PC-3 (cell line): ENCODE measurements around the gene PYGO2. TPM values are rescaled to one million over a fixed set of nuclear protein-coding genes. Genes with fewer than 3 reads are reported as not detected.
A peak's percentile ranks its signal among the peaks of the same experiment; 100 is the strongest.

Source experiments
- ATAC-seq: fragments of 200-7000 bp; cut with Tn5 transposase; 2 replicates; pipeline ENCODE4 v1.9.1; 2020; ENCODE audit warnings: mild to moderate bottlenecking, moderate library complexity
- BruUV-seq: library from RNA; stranded (reverse); fragments of 400-500 nt; replicated peaks from 2 replicates; lab custom pipeline; 2021; lab: Mats Ljungman, UMichigan
- CTCF ChIA-PET: fragments of 300-600 bp; sonication (Branson Sonifier 250); formaldehyde crosslinking; loops from one replicate; lab custom pipeline; 2022; ENCODE audit warnings: antibody characterized with exemption; lab: Charles Lee
- POLR2A ChIA-PET: fragments of 300-600 bp; sonication (Branson Sonifier 250); formaldehyde crosslinking; loops from one replicate; lab custom pipeline; 2022; ENCODE audit warnings: antibody characterized with exemption; ENCODE audit not compliant: unreplicated experiment; lab: Charles Lee
- DNase-seq: peaks from one replicate; pipeline ENCODE4 v3.0.0-alpha.2; 2015
- H2AFZ ChIP-seq: fragments of 300-600 bp; sonication (generic); 2 replicates; pipeline ENCODE4 v1.6.0; 2016; ENCODE audit warnings: antibody characterized with exemption, low read length
- H3F3A ChIP-seq: fragments of 300-600 bp; sonication (generic); one replicate; pipeline ENCODE4 v1.6.0; 2017; ENCODE audit warnings: antibody characterized with exemption, low read length, control low read depth, mild to moderate bottlenecking; ENCODE audit not compliant: unreplicated experiment
- H3K27ac ChIP-seq: fragments of 300-600 bp; sonication (generic); 2 replicates; pipeline ENCODE4 v1.5.1; 2016; ENCODE audit warnings: mild to moderate bottlenecking, low read length
- H3K27me3 ChIP-seq: fragments of 300-600 bp; sonication (generic); 2 replicates; pipeline ENCODE4 v1.6.1; 2016; ENCODE audit warnings: low read length, mixed read lengths
- H3K36me3 ChIP-seq: fragments of 300-600 bp; sonication (generic); 2 replicates; pipeline ENCODE4 v1.6.1; 2016; ENCODE audit warnings: low read depth, mixed run types, low read length, mixed read lengths
- H3K4me1 ChIP-seq: fragments of 300-600 bp; sonication (generic); 2 replicates; pipeline ENCODE4 v1.5.1; 2016; ENCODE audit warnings: low read length; ENCODE audit not compliant: insufficient read depth
- H3K4me2 ChIP-seq: fragments of 300-600 bp; sonication (generic); 2 replicates; pipeline ENCODE4 v1.6.0; 2016; ENCODE audit warnings: low read length
- H3K4me3 ChIP-seq: fragments of 300-600 bp; sonication (generic); 2 replicates; pipeline ENCODE4 v1.5.1; 2016; ENCODE audit warnings: mild to moderate bottlenecking, low read length, mixed read lengths
- H3K79me2 ChIP-seq: fragments of 300-600 bp; sonication (generic); 2 replicates; pipeline ENCODE4 v1.6.1; 2017; ENCODE audit warnings: low read length, mixed read lengths
- H3K9ac ChIP-seq: fragments of 300-600 bp; sonication (generic); 2 replicates; pipeline ENCODE4 v1.6.0; 2016; ENCODE audit warnings: mild to moderate bottlenecking, low read length
- H3K9me2 ChIP-seq: fragments of 300-600 bp; sonication (generic); replicated peaks from 2 replicates; pipeline ENCODE4 v1.6.1; 2016; ENCODE audit warnings: mixed run types, low read length, mixed read lengths
- H3K9me3 ChIP-seq: fragments of 300-600 bp; sonication (generic); 2 replicates; pipeline ENCODE4 v1.6.1; 2016; ENCODE audit warnings: low read length, mixed read lengths
- H4K20me1 ChIP-seq: fragments of 300-600 bp; sonication (generic); 2 replicates; pipeline ENCODE4 v1.6.1; 2016; ENCODE audit warnings: low read length, mixed read lengths
- EZH2 ChIP-seq: fragments of 300-600 bp; sonication (generic); IDR thresholded peaks from one replicate; pipeline ENCODE4 v1.6.1; 2017; ENCODE audit warnings: antibody characterized with exemption, mild to moderate bottlenecking, low read length; ENCODE audit not compliant: unreplicated experiment
- EZH2phosphoT487 ChIP-seq: fragments of 300-600 bp; sonication (generic); IDR thresholded peaks from 2 replicates; pipeline ENCODE4 v1.6.1; 2018; ENCODE audit warnings: mild to moderate bottlenecking, antibody characterized with exemption, low read length, borderline replicate concordance
- intact Hi-C: fragments of 100-400 bp; cut with micrococcal nuclease; formaldehyde crosslinking; loops from 2 replicates; pipeline ENCODE4 v1.9.0; 2023
- total RNA-seq: library from RNA; depleted of rRNA; stranded (reverse); fragments of >200 nt; gene quantifications from 2 replicates; pipeline ENCODE4 v1.2.3, GENCODE V29; 2014
- TF ChIP-seq, protein P1 (sequence below): fragments of 300-600 bp; sonication (generic); conservative IDR thresholded peaks from 2 replicates; pipeline ENCODE4 v1.5.1; 2017; ENCODE audit warnings: antibody characterized with exemption, low read depth, mild to moderate bottlenecking, low read length

Gene PYGO2
- total RNA-seq, 1 experiment from 2014 or later, result 41.7 TPM

GRCh38 chr1:154989195-154989860, 27.7 kb upstream of the PYGO2 start:
- H3K27me3 ChIP-seq, result no peaks in the 10 kb centered on the region
- TF ChIP-seq, protein P1, sequence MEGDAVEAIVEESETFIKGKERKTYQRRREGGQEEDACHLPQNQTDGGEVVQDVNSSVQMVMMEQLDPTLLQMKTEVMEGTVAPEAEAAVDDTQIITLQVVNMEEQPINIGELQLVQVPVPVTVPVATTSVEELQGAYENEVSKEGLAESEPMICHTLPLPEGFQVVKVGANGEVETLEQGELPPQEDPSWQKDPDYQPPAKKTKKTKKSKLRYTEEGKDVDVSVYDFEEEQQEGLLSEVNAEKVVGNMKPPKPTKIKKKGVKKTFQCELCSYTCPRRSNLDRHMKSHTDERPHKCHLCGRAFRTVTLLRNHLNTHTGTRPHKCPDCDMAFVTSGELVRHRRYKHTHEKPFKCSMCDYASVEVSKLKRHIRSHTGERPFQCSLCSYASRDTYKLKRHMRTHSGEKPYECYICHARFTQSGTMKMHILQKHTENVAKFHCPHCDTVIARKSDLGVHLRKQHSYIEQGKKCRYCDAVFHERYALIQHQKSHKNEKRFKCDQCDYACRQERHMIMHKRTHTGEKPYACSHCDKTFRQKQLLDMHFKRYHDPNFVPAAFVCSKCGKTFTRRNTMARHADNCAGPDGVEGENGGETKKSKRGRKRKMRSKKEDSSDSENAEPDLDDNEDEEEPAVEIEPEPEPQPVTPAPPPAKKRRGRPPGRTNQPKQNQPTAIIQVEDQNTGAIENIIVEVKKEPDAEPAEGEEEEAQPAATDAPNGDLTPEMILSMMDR, result no peak
- TF ChIP-seq EZH2 (no peak), EZH2phosphoT487 (no peak)
- no peaks in the 10 kb centered on the region for H3K4me1 ChIP-seq
- ATAC-seq, result no peak
- DNase-seq, result no peak
- ChIA-PET POLR2A (no interaction called here), CTCF (interaction anchor here (0.6 kb wide), 1 partner anchor 40 kb away, joined by 4 read pairs; no protein-coding TSS in a partner anchor)
- peaks cover 16% of the 10 kb centered on the region; the same call in 1 of the 2 replicates for H4K20me1 ChIP-seq
- peaks cover 47% of the 10 kb centered on the region for H3K79me2 ChIP-seq
- H3K4me2 ChIP-seq, result no peak overlapping the region
- no peaks in the 10 kb centered on the region for H3K9me2 ChIP-seq
- H3K9me3 ChIP-seq, result no peaks in the 10 kb centered on the region
- H3K36me3 ChIP-seq, result peaks cover 38% of the 10 kb centered on the region
- H3K4me3 ChIP-seq, result no peak overlapping the region
- H2AFZ ChIP-seq, result no peak overlapping the region
- H3K9ac ChIP-seq, result no peak overlapping the region
- intact Hi-C loops, result loop anchor here (10.0 kb wide), 1 partner anchor 575 kb away; the partner anchor contains the start of gene ASH1L
- no peak overlapping the region for H3K27ac ChIP-seq
- no TSS peak for BruUV-seq
- no peaks in the 10 kb centered on the region for H3F3A ChIP-seq

DNA sequence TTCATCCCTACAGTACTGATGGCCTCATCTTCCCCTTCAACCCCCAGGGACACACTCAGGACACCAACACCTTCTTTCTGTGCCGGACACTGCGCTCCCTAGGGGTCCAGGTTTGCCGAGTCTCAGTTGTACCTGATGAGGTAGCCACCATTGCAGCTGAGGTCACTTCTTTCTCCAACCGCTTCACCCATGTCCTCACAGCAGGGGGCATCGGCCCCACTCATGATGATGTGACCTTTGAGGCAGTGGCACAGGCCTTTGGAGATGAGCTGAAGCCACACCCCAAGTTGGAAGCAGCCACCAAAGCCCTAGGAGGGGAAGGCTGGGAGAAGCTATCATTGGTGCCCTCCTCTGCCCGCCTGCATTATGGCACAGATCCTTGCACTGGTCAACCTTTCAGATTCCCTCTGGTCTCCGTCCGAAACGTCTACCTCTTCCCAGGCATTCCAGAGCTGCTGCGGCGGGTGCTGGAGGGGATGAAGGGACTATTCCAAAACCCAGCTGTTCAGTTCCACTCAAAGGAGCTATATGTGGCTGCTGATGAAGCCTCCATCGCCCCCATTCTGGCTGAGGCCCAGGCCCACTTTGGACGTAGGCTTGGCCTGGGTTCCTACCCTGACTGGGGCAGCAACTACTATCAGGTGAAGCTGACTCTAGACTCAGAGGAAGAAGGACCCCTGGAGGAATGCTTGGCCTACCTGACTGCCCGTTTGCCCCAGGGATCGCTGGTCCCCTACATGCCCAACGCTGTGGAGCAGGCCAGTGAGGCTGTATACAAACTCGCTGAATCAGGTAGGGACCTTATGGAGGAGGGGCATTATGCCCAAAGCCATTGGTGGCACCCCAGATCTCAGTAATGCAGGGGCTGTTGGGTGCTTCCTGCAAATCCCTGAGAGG, 26.7 kb upstream of the PYGO2 start:
- POLR2A ChIA-PET, result interaction anchor here (0.5 kb wide), 1 partner anchor 16 kb away, joined by 4 read pairs; no protein-coding TSS in a partner anchor
- intact Hi-C loops, result loop anchor here (10.0 kb wide), 1 partner anchor 576 kb away; the partner anchor contains the start of gene ASH1L
- no peak overlapping the region for H3K4me3 ChIP-seq

More for the DNA sequence above, 26.7 kb upstream of the PYGO2 start:
- Histone ChIP-seq H3K9me2 (no peaks in the 10 kb centered on the region), H3K79me2 (peaks cover 58% of the 10 kb centered on the region), H3K4me1 (no peaks in the 10 kb centered on the region), H3F3A (no peaks in the 10 kb centered on the region), H3K36me3 (peaks cover 38% of the 10 kb centered on the region), H3K9ac (no peak overlapping the region), H3K9me3 (no peaks in the 10 kb centered on the region), H4K20me1 (peaks cover 16% of the 10 kb centered on the region; the same call in 1 of the 2 replicates), H3K27me3 (no peaks in the 10 kb centered on the region), H3K27ac (no peak overlapping the region), H3K4me2 (no peak overlapping the region), H2AFZ (no peak overlapping the region)
- no peak for DNase-seq
- no peak for ATAC-seq
- CTCF ChIA-PET, result interaction anchor here (1.6 kb wide), 1 partner anchor 29 kb away, joined by 6 read pairs; no protein-coding TSS in a partner anchor
- no peak for TF ChIP-seq EZH2phosphoT487
- TF ChIP-seq, protein P1, result peak; percentile 47; the same call in 1 of the 2 replicates
- no TSS peak for BruUV-seq
